COLO829 (cell line): ENCODE results near the gene DGCR6L.
"Not testable (repeated sequence)": the region's sequence is repeated elsewhere in the genome, so short reads cannot be mapped to it uniquely, and the experiment has no call there.

Source experiments
- DNase-seq: peaks from one replicate; pipeline ENCODE4 v3.0.0; 2012; ENCODE audit warnings: low spot score

DGCR6L gene

DNA sequence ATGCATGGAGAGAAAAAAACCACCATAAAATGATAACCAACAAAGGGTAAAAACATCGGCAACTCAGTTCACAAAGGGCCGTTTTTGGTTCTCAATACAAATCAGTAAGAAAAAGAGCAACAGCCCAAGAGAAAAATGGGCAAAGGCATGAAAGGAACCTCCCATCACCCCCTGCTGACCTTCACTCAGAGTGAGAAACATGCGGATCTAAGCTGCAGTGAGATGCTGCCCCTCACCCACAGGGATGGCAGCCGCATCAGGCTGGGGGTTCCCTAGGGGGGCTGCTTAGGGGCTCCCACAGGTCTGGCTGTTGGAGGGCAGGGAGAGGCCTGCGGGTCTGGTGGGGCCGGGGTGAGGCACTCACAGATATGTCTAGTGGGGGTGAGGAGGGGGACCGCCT, 44.5 kb downstream of the DGCR6L start:
- not testable (repeated sequence) for DNase-seq

DNA sequence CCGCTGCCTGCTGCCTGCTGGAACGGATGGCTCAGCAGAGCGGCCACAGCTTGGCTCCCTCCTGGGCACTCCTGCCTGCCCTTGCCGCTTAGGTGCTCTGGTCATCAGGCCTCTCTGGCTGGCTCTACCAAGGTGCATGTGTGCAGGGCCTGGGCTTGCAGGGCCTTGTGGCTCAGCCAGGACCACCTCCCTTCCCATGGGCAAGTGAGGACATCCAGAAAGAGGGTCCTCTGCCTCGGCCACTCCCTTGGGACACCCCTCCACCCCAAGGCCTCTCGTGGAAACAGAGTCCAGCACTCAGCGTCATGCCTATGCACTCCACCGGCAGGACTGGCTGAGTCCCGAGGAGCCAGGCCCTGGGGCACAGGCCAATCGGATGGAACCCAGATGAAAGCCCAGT, 45.5 kb downstream of the DGCR6L start:
- DNase-seq, result not testable (repeated sequence)

DNA sequence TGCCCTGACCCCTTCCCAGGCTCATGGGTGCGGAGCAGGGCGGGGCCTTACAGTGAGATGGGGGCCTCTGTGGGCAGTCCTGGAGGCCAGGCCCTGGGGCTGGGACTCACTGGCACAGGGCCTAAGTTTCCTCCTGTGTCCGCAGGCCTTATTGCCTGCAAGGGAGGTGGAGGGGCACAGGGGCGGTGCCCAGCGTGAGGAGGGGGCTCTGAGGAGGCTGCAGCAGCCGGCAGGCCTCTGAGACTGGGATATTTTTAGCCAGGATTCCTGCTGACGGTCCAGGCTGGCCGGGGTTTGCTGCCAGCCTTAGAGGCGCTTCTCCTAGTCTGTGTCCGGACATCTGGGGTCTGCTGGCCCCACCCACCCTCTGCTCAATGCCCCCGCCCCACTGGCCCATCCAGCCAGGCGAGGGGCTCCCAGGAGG, 46.1 kb downstream of the DGCR6L start:
- no peak for DNase-seq

DNA sequence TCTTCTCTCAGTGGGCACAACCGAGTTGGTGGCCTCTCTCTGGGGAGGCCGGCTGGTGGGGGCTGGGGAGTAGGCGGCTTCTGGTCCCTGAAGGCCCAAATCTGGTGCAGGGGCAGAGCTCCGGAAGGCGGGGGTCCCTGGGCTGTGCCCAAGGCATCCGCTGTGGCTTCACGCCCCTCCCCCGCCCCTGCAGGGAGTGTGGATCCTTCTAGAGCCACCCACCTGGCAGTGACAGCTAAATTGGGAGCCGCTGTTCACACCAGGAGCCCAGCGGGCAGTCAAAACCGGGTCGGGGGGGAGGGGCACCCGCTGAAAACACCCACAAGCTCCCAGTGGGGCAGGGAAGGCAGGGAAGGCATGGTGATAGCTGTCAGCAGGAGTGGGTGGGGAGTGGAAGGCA, 47.2 kb downstream of the DGCR6L start:
- DNase-seq, result no peak

DNA sequence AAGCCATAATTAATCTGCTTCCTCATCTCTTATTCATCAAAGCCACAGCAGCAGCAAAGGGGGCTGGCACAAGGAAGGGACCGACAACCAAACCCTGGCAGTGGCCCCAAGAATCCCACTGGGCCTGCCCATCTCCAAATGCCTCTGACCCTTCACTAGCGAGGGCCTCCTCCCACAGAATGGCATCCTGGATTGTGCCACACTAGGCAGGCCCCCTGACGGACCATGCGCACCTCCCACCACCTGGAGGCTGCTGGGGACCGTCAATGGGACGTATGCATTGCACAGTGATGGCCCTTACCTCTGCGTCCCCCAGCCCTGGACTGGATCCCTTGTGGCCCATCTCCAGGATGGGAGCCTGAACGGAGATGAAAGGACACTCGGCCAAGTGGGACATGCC, 47.7 kb downstream of the DGCR6L start:
- DNase-seq, result no peak

DNA sequence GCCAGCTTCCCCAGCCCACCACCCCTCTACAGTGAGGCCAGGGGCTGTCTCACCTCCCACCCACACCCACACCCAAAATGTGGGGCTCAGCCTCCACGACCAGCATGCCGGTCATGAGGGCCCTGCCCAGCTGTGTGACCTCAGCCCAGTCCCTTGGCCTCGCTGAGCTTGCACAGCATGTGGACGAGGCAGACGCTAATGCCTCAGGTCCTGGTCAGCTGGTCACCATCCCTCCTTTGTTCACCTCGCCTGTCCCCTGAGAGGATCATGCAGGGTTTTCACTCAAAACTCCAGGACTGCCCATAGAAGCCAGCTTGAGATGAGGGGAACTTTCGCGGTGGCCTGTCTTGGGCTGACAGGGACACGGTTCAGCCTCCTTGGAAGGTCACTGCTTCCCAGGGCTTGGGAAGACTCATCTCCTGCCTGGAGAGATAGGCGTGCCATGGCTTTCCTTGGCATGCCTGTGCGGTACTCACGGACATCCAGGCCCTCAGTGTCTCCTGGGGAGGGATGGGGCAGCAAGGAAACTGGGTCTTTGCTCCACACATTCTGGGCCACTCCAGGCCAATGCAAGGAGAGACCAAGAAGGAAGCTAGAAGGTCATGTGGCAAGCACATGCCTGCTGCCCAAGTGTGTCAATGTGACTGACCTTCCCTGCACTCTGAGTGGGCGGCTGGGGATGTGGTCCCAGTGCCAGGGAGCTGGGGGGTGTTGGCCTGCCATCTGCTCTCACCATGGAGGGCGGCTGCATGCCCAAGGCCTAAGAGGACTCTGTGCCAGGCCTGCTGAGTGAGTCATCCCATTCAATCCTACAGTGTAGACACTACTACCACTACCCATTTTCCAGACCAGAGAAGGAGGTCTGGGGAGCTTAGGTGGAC, 48.5 kb downstream of the DGCR6L start:
- DNase-seq, result no peak

DNA sequence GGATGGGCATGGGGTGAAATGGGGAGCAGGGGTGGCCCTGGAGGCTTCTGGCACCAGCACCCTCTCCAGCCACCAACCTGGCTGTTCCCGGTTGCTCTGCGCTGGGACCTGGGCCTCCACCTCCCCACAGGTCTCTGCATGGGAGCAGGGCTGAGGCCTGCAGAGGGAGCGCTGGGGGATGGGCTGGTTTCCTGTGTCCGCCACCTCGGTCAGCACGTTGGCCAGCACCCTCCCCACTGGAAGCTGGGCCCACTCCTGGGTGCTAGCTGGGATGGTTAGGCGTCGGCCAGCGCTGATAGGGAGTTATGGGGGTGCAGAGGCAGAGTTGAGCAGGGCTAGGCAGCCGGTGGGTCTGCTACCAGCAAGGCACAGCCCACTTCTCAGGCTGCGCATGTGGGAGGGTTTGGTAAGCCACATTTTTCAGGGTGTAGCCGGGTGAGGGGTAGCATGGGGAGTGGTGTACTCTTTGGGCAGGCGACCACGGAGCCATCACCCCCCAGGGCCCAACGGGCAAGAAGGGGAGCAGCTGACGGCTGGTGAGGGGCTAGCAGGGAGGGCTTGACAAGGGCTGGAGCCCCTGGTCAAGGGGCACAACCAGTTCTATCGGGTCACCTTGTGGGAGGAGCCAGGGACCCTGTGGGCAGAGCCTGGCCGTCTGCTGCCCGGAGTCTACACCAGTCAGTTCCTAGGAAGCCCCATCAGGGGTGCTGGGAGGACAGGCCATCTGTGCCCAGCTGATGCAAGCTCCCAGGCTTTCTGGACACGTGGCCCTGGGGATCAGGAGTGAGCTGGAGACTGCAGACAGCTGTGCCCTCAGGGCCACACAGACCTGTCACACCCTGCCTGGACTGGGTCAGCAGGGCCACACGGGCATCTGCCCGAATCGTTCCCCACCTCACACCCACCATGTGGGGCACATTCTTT, 49.4 kb downstream of the DGCR6L start:
- DNase-seq, result not testable (repeated sequence)

DNA sequence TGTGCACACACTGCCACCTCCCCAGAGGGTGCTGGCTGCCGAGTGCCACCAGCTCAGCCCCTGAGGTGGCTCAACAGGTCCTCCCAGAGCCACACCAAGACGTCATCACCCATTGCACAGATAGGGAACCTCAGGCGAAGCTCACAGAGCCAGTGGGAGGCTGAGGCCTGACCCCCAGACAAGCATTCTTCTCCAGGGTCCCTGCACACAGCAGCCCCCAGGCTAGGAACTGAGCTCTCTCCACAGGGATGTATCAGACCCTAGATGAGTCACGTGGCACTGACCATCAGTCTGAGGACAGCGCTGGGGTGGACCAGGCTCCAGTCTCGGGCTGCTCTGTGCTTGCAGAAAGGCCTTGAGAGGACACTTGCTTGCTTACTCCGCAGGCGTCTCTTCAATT, 50.2 kb downstream of the DGCR6L start:
- DNase-seq, result not testable (repeated sequence)

DNA sequence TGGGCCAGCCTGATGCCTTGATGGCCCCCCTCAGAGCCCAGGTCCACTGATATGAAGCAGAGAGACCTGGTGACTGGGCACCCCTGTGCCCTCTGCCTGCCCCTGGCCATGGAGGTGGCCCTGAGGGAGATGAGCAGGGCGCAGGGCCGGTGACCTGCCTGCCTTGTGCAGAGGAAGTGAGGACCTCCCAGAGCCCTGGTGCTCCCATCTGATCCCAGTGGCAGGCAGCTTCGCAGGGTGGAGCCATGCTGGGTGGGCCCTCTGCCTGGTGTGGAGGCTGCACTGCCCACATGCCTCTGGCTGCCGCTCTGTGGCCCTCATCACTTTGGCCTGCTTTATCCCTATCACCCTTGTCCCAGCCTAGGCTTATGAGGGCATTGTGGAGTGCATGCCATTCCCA, 50.7 kb downstream of the DGCR6L start:
- not testable (repeated sequence) for DNase-seq

DNA sequence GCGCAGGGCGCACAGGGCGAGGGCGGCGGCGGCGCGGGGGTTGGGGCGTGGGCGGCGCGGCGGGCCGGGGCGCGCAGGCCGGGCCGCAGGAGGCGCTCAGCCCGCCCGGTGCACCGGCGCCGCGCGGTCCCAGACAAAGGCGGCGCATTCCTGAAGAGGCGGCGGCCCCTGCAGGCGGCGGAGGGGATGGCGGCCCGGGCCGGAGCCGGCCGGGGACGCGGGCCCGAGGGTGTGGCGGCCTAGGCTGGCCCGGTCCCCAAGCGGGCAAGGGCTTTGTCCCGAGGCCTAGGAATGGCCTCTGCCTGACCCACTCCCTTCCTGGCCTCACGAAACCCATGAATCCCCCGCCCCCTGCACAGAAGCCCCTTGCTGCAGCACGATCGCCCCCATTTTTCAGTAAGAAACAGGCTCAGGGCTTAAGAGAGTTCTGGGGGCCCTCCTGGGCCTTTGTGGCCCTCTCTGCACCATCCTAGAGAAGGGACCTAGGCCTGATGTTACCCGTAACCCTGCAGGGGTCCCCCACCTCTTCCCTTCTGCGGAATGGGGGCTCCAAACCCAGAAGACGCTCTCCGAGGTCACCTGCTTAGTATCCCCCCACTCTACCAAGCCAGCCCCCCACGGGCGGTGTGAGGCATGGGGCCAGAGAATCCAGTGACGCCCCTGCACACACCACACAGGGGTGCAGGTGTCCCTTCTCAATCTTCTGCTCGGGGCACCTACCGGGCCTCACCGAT, 51.4 kb downstream of the DGCR6L start, which contains the start of gene RTN4R:
RTN4R (minus strand) TSS at position 40 of the 734 bp plus-strand sequence. CDS start 226 bp downstream, outside the sequence.
- peak; percentile 15 for DNase-seq

DNA sequence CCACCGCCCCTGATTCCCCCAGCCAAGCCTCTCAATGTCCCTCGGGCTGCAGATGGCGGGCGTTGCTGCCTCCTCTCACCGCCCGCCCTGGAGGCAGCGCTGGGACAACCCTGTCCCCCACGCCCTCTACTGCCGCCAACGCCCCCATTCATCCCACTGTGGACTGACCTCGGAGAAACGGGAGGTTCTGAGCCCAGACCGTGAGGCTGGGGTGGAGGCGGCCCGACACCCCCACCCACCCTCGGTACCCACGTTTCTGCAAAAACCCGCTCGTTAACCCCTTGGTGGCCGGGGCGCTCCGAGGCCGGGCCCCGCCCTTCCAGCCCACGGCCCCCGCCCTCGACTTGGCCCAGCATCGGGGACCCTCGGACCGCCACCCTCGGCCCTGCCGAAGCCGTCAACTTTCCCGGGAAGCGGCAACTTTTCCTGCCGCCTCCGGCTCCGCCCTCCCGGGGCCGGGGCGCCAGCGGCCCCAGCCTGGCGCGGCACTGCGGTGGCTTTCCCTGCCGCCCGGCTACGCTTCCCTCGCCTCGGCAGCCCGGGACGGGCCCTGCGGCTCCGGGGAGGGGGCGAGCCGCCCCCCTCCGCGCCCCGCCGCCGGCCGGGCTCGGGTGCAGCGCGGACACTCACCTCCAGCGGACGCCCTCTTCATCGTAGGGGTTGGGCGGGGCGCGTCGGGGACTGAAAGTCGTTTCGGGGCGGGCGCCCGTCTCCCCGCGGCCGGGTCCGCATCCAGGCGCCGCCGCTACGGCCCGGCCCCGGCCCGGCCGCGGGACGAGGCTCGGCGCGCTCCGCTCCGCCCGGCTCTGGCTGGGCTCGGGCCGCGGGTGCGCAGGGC, 52.2 kb downstream of the DGCR6L start:
- no peak for DNase-seq

DNA sequence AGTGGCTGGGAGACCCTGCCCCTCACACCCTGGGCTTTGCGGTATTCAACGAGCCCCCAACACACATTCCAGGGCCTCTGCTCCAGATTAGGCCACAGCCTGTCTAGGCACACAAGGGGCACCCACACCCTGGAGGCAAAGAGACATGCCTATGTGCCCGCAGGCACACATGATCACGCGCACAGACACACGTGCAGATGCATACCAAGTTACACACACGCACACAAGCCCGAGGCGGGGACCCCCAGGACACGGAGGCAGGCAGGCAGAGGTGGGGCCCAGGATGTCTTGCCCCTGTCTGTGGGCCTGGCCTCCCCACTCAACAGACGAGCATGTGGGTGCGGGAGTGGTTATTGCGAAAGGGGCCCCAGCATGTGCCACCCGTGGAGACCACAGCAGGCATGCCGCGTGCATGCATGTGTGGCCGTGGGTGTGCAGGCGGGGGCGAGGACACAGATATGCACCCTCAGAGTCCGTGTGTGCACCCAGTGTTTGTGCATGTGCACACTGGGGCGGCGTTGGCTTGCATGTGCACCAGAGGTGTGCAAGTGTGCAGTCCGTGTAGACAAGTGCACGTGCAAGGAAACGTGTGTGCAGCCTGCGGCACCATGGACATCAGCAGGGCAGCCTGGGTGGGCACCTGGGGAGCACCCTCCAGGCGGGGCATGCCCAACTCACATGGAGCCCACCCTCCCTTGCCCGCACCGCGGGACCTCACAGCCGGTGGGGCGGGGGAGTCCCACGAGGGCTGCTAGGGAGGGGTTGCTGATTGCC, 53.0 kb downstream of the DGCR6L start:
- DNase-seq, result not testable (repeated sequence)

DNA sequence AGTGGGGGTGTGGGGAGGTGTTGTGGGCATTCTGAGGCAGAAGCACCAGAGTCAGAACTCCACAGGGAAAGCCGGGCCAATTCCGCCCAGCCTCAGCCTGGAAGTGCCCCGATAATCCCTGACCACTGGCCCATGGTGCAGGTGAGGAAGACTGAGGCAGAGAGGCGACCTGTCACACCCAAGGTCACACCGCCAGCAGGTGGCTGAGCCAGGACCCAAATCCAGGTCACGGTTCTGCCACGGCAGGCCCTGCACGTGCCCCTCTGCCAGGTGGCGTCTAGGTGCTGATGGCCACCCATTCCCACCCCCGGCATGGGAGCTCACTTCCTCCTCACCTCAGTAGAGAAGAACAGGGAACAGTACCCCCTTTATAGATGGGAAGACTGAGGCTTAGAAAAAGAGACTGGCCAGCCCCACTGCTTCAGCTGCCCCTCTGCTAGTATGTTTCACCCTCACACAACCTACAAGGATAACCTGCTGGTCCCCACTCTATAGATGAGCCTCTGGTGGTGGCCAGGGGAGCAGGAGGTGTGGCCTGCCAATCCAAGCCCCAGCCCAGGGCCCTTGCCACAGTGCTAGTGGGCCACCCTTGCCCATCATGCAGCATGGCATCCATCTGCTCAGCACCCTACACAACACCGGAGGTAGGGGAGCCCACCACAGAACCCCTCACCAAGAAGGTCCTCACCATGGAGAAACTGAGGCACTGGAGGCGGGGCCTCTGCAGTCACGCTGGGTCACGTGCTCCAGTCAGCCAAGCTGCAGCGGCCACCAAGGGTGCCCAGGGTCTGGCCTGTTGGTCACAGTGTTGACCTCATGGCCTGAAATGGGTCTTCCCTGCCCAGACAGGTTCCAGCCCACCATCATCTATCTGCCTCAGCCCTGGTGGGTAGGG, 53.8 kb downstream of the DGCR6L start:
- DNase-seq, result not testable (repeated sequence)

DNA sequence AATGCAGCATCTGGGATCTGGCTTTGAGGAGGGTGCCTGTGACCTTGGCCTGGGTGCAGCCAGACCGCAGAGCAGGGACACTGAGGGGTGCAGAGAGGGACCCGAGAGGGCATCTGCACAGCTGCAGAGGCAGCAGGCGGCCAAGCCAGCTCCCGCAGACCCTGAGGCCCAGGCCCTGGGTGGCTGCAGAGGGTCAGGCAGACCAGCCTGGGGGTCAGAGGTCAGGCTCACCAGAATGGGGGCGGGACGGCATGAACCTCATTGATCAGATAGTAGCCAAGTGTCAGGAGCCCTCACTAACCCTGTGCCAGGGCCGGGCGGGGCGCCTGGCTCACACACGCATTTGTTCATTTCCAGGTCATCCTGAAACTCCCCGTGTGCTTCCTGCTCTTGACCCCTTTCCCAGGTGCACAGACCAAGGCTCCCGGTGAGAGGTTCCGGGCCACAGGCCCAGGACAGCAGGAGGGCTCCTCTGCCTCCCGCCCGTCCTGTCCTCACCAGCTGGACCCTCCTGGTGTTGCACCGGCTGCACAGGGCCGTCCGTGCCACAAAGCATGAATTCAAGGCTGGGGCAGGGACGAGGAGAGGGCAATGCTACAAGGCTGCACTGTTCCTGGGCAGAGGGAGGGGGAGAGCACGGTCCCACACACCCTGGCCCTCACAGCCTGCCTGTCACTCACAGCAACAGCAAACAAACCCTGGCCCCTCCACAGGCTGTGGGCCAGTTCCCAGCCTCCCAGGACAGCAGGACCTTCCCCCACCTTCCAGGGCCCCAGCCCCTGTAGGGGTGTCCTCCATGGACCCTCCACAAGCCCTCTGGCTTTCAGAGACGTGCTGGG, 55.0 kb downstream of the DGCR6L start:
- no peak for DNase-seq
